Measurements from ENCODE around the gene GNB5.

The GNB5 gene

DNA sequence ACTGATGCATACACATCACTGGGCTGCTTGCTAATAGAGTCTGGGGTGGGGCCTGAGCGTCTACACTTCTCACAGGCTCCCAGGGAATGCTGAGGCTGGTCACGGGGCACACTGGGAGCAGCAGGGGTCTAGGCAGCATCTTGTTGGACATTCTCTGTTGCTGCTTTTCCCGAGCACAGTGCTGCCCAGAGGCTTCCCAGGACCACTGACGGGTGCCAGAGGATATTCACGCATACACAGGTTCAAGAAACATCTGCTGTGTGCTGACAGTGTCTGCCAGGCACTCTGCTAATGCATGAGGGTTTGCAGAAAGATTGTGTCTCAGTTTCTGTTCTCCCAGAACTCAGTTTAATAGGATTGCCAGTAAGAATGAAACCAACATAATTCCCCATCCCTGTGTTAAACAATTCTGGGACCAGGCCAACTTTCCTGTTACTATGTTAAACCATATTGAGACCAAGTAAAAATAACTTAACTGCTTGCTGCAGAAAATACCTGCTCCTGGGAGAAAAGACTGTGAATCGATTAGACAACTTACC is 54.7 kb downstream of the GNB5 start:
- peaks cover 22% of the 10 kb centered on the region for H3K4me1 Mint-ChIP-seq (ENCODE audit: low read depth)
- H3K9me3 Mint-ChIP-seq = no peaks in the 10 kb centered on the region
- H3K4me3 Mint-ChIP-seq = no peak overlapping the region
- H3K27ac Mint-ChIP-seq = no peak overlapping the region
- peaks cover 31% of the 10 kb centered on the region for H3K36me3 Mint-ChIP-seq (ENCODE audit: low read depth)
- no peaks in the 10 kb centered on the region for H3K27me3 Mint-ChIP-seq (ENCODE audit: low read depth)
- DNase-seq (ENCODE audit: low spot score) = no peak

DNA sequence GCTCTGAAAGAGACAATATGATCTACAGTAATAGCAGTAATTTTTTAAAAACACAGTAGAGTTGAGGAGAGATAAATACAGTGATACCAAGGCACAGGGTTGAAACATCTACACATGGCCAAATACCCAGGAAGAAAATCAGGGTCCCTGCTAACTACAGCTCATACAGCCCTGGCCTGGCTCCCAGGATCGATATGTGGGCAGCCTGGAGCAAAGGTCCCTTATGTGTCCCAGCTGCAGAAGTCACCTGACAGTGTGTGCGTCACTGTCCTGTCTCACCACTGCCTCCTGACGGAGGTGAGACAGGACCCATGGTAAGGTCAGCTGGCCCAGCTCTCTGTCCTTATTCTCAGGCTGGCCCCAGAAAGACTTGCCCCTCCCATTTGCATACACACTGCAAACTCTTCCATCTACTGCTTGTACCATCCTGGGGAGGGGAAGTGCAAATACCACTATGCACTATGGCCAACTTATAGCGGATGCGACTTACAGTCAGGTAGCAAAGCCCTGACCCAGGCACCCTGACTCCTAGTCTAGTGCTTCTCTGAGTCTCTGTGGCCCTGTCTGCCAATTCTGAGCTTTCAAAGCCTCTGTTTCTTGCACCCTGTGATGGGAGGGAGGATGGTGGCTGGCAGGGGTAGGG is 56.6 kb downstream of the GNB5 start:
- H3K27me3 Mint-ChIP-seq (ENCODE audit: low read depth) = no peaks in the 10 kb centered on the region
- H3K27ac Mint-ChIP-seq = no peak overlapping the region

DNA sequence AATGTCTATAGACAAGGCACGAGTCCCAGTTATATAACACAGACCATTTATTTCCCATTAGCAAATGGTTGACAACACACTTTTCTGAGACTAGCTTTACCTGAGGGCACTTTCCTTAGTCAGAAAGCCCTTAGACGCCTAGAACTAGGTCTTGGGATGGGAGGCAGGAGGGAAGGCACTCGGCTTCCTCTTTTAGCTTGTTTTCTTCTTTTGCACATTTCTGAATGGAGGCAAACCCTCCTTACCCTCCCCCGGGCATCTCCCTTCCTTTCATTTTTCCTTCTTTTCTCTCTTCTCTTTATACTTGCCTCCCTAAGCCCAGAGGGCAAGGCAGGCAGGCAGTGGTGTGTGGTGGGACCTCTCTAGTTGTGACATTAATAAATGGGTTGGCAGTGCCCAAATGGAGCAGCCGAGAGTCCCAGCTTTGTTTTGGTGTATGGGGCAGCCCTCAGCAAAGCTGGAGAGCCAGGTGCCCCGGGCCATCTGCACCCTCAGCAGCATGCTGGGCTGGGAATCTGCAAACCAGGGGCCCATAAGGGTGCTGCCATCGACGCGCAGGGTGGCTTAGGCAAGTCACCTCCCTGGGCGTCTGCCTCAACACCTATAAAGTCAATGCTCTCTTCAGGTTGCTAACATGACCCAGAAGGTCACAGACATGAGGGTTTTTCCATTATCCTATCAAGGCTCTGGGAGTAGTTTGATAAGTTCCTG is 57.5 kb downstream of the GNB5 start:
- Mint-ChIP-seq H3K4me1 (ENCODE audit: low read depth) (peaks cover 16% of the 10 kb centered on the region), H3K27ac (peak overlapping the region; percentile 5), H3K9me3 (no peaks in the 10 kb centered on the region), H3K27me3 (ENCODE audit: low read depth) (no peaks in the 10 kb centered on the region), H3K36me3 (ENCODE audit: low read depth) (peaks cover 26% of the 10 kb centered on the region), H3K4me3 (no peak overlapping the region)
- no peak for DNase-seq (ENCODE audit: low spot score)

More for the DNA sequence above, 56.6 kb downstream of the GNB5 start:
- DNase-seq (ENCODE audit: low spot score) = no peak
- Mint-ChIP-seq H3K36me3 (ENCODE audit: low read depth) (peaks cover 27% of the 10 kb centered on the region), H3K9me3 (no peaks in the 10 kb centered on the region), H3K4me1 (ENCODE audit: low read depth) (peaks cover 17% of the 10 kb centered on the region), H3K4me3 (no peak overlapping the region)

DNA sequence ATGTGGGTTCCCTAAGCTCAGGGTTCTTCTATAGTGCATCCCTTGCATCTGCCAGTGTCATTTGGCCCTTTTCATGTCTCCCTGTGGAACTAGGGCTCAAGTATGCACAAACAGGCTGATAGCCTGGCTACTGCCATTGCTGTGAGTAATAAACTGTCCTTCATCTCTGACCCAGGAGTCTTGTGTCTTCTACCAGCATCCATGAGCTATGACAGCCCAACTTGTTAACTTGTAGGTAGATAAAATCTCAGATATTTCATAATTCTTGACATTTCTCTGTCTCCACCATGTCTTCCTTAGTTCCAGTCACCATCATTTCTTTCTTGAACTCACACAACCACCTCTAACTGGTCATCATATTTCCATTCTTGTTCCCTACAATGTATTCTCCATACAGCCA is 59.1 kb downstream of the GNB5 start:
- no peak overlapping the region for H3K27ac Mint-ChIP-seq
- no peak for DNase-seq (ENCODE audit: low spot score)
- peaks cover 20% of the 10 kb centered on the region for H3K36me3 Mint-ChIP-seq (ENCODE audit: low read depth)
- no peak overlapping the region for H3K4me3 Mint-ChIP-seq
- peaks cover 12% of the 10 kb centered on the region for H3K4me1 Mint-ChIP-seq (ENCODE audit: low read depth)
- H3K9me3 Mint-ChIP-seq = no peaks in the 10 kb centered on the region
- H3K27me3 Mint-ChIP-seq (ENCODE audit: low read depth) = no peaks in the 10 kb centered on the region

DNA sequence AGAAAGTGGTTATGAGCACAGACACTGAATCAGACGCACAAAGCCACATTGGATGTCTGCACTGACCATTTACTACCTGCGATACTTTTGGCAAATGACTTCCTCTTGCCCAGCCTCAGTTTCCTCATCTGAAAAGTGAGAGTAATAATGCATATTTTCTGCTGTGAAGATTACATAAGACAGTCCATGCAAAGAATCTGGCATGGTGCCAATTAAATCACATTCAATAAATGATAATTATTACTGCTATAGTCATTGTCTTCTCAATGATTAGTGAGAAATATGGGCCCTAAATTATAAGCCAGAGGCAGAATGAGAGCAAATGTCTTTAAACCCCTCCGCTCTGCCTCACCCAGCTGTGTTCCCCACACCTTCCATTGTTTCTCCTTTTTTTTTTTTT is 62.6 kb downstream of the GNB5 start:
- Mint-ChIP-seq H3K4me1 (ENCODE audit: low read depth) (peaks cover 5% of the 10 kb centered on the region), H3K9me3 (no peaks in the 10 kb centered on the region), H3K4me3 (no peak overlapping the region), H3K36me3 (ENCODE audit: low read depth) (peaks cover 19% of the 10 kb centered on the region), H3K27me3 (ENCODE audit: low read depth) (no peaks in the 10 kb centered on the region), H3K27ac (no peak overlapping the region)
- DNase-seq (ENCODE audit: low spot score) = no peak

DNA sequence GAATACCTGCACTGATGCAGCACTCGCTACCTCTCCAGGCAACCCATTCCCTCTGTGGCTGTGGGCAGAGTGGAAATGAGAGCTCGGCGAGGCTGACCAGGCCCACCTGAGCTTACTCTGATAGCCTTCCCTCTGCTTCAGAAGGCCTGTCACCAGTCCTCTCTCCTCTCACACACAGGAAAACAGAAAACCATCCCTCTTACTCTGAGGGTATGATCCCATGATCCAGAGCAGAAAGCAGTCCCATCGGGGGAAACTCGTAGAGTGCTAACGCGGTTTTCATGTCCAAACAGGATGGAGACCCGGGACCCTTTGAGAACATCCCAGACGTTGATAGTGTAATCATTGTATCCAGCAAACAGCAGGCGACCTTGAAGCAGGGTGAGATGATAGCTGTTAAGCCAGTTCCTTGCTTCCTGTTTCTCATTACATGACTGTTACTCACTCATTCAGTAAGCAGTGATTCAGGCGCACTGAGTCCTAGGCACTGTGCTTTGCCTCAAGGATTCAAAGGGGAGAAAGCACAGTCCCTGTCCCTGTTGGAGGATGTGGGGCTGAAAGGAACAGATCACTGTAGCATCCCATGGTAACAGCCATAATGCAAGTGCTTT is 66.8 kb downstream of the GNB5 start:
- Mint-ChIP-seq H3K27me3 (ENCODE audit: low read depth) (no peaks in the 10 kb centered on the region), H3K9me3 (no peaks in the 10 kb centered on the region), H3K4me3 (no peak overlapping the region), H3K27ac (peak overlapping the region; percentile 24), H3K4me1 (ENCODE audit: low read depth) (peaks cover 5% of the 10 kb centered on the region), H3K36me3 (ENCODE audit: low read depth) (peaks cover 8% of the 10 kb centered on the region)
- no peak for DNase-seq (ENCODE audit: low spot score)

DNA sequence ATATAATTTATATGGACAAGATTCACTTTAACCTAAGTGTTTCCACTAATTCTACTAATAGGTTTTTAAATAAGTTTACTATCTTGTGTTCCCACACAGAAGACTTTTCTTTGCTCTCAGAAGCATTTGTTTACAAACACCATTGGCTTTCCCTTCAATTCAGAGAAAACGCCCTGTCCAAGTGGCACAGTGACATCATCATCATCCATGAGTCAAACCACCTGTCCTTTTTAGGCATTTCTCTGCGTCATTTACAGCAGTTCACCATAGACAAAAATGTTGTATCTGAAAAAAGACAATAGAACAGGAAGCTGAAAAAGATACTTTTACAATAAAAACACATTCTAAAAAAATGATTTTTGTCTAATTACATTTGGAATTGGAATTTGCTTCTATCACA is 69.3 kb downstream of the GNB5 start:
- no peak overlapping the region for H3K4me3 Mint-ChIP-seq
- no peak overlapping the region for H3K27ac Mint-ChIP-seq
- no peaks in the 10 kb centered on the region for H3K27me3 Mint-ChIP-seq (ENCODE audit: low read depth)
- DNase-seq (ENCODE audit: low spot score) = no peak
- peaks cover 8% of the 10 kb centered on the region for H3K36me3 Mint-ChIP-seq (ENCODE audit: low read depth)
- no peaks in the 10 kb centered on the region for H3K9me3 Mint-ChIP-seq
- peaks cover 5% of the 10 kb centered on the region for H3K4me1 Mint-ChIP-seq (ENCODE audit: low read depth)

DNA sequence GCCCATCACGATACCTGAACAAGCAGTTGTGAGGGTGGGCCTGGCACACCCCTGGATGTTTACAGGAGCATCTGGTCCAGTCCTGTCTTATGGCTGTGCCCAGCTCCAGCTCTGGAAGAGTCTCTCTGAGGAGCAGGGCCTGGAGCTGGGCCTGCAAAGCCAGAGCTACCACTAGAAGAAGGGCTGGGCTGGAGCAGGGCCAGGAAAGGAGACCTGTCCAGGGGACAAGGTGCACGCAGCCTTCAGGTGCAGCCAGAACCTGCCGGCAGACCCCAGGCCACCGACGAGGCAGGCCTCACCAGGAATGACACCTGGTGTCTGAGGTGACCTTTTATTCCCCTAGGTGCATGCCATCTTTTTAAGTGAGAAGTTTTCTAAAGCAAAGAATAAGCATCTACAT is 70.2 kb downstream of the GNB5 start:
- no peak for DNase-seq (ENCODE audit: low spot score)
- H3K9me3 Mint-ChIP-seq = no peaks in the 10 kb centered on the region
- no peaks in the 10 kb centered on the region for H3K27me3 Mint-ChIP-seq (ENCODE audit: low read depth)
- peaks cover 10% of the 10 kb centered on the region for H3K4me1 Mint-ChIP-seq (ENCODE audit: low read depth)
- no peak overlapping the region for H3K4me3 Mint-ChIP-seq
- H3K36me3 Mint-ChIP-seq (ENCODE audit: low read depth) = peaks cover 8% of the 10 kb centered on the region
- no peak overlapping the region for H3K27ac Mint-ChIP-seq

DNA sequence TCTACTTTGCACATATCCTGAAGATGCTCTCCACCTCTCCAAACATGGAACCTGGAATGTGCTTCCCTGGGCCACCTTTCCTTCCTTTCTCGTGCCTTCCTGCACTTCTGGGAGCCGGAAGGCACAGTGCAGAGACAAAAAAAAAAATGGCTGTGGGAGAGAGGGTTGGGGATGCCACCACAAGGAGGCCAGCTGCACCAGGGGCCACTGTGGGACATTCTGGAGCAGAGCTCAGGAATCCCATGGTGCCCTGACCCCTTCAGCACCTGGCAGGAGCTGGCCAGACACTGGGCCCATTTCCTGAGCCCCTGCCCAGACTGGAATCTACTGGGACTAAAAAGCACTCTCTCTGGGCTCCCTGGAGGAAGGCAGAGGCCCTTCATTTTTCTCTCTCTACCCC is 70.7 kb downstream of the GNB5 start:
- Mint-ChIP-seq H3K9me3 (no peaks in the 10 kb centered on the region), H3K27me3 (ENCODE audit: low read depth) (peaks cover 3% of the 10 kb centered on the region), H3K4me3 (no peak overlapping the region), H3K27ac (no peak overlapping the region), H3K36me3 (ENCODE audit: low read depth) (peaks cover 8% of the 10 kb centered on the region), H3K4me1 (ENCODE audit: low read depth) (peaks cover 12% of the 10 kb centered on the region)
- no peak for DNase-seq (ENCODE audit: low spot score)

DNA sequence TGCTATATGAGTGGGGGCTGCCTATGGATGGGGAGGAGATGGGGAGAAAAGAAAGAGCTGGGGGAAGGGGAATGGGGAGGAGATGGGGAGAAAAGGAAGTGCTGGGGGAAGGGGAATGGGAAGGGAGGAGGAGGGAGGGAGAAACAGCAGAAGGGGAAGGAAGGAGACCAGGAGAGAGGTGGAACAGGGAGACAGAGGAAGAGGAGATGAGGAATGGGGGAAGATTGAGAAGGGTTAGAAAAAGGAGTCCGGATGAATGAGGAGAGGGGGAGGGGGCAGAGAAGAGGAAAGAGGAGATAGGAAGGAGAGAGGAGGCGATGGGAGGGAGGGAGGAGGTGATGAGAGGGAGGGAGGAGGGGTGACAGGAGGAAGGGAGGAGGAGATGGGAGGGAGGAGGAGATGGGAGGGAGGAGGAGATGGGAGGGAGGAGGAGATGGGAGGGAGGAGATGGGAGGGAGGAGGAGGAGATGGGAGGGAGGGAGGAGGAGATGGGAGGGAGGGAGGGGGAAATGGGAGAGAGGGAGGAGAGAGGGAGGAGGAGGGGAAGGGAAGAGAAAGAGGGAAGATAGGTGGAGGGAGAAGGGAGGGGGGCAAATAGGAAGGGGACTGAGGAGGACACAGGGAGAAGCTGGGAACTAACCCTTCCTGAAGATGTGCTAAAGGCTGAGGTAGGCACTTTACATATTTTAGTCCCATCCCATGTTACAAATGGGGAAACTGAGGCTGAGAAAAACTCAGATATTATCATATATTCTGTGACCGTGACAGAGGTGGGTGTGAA is 72.0 kb downstream of the GNB5 start:
- Mint-ChIP-seq H3K36me3 (ENCODE audit: low read depth) (peaks cover 2% of the 10 kb centered on the region), H3K4me1 (ENCODE audit: low read depth) (peaks cover 7% of the 10 kb centered on the region), H3K4me3 (no peak overlapping the region), H3K27ac (no peak overlapping the region), H3K27me3 (ENCODE audit: low read depth) (peaks cover 6% of the 10 kb centered on the region), H3K9me3 (no peaks in the 10 kb centered on the region)
- DNase-seq (ENCODE audit: low spot score) = no peak

DNA sequence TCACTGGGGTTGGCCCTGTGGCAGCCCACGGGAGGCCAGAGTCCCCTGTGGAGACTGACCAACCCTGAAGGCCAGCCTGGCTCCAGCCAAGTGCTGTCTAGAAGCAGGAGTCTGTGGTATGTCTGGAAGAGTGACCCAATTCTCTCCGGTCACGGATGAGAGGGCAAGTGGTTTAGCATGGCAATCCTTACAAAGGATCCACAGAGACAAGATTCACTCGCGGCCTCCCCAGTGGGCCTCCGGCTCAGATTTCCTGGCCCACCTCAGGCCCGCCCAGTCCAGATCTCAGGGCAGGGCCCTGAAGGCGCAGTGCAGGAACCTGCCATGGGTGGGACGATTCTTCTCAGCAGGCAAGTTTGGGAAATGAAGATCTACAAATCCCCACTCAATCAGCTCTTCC is 73.6 kb downstream of the GNB5 start:
- H3K27me3 Mint-ChIP-seq (ENCODE audit: low read depth) = peaks cover 17% of the 10 kb centered on the region
- no peak overlapping the region for H3K4me3 Mint-ChIP-seq
- no peaks in the 10 kb centered on the region for H3K36me3 Mint-ChIP-seq (ENCODE audit: low read depth)
- peaks cover 7% of the 10 kb centered on the region for H3K4me1 Mint-ChIP-seq (ENCODE audit: low read depth)
- H3K27ac Mint-ChIP-seq = no peak overlapping the region
- no peaks in the 10 kb centered on the region for H3K9me3 Mint-ChIP-seq
- no peak for DNase-seq (ENCODE audit: low spot score)

DNA sequence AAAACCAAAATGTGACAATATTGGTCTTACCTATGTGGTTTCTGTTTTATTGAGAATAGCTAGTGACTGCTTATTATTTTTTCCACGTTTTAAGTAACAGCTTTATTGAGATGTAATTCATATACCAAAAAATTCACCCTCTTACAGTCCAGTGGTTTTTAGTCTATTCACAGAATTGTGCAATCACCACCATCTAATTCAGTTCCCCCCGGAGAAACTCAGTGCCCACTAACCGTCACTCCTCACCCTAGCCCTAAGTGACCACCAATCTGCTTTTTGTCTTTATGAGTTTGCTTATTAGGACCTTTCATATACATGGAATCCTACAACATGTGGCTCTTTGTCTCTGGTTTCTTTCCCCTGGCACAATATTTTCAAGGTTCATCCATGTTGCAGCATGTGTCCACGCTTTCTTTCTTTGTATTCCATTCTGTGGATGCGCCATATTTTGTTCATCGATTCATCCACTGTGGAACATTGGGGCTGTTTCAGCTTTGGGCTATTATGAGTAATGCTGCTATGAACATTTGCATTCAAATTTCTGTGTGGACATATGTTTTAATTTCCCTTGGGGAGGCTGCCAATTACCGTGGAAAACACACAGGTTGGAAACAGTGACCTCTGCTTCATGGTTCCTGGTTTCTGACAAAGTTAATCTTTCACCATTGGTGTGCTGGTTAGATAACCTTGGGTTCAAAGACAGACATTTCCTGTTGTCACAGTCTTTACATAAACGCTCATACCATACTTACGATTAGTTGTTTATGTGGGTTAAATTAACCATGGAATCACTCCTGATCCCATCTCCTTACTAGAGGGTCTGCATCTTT is 75.4 kb downstream of the GNB5 start:
- H3K36me3 Mint-ChIP-seq (ENCODE audit: low read depth) = no peaks in the 10 kb centered on the region
- no peak for DNase-seq (ENCODE audit: low spot score)
- peaks cover 7% of the 10 kb centered on the region for H3K4me1 Mint-ChIP-seq (ENCODE audit: low read depth)
- no peaks in the 10 kb centered on the region for H3K9me3 Mint-ChIP-seq
- no peak overlapping the region for H3K27ac Mint-ChIP-seq
- H3K27me3 Mint-ChIP-seq (ENCODE audit: low read depth) = peaks cover 21% of the 10 kb centered on the region
- no peak overlapping the region for H3K4me3 Mint-ChIP-seq

Data from T-helper 2 cell treated with Interferon-gamma antibody and Interleukin-4, amounts not matched to agents 5 μg/mL and 100 μg/mL, for 36 hours (primary cell).